ENCODE data around the gene PPA2.
"Not testable (repeated sequence)": the region's sequence is repeated elsewhere in the genome, so short reads cannot be mapped to it uniquely, and the experiment has no call there.

The PPA2 gene

DNA sequence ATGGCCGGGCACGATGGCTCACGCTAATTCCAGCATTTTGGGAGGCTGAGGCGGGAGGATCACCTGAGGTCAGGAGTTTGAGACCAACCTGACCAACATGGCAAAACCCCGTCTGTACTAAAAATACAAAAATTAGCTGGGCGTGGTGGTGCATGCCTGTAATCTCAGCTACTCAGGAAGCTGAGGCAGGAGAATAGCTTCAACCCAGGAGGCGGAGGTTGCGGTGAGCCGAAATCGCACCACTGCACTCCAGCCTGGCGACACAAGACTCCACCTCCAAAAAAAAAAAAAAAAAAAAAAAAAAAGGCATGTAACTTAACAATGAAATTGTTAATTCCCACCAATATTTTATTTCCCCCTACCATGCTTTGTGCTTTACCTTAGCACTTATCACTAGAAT lies 15.3 kb downstream of the PPA2 start:
- DNase-seq (ENCODE audit: low spot score), result not testable (repeated sequence)

DNA sequence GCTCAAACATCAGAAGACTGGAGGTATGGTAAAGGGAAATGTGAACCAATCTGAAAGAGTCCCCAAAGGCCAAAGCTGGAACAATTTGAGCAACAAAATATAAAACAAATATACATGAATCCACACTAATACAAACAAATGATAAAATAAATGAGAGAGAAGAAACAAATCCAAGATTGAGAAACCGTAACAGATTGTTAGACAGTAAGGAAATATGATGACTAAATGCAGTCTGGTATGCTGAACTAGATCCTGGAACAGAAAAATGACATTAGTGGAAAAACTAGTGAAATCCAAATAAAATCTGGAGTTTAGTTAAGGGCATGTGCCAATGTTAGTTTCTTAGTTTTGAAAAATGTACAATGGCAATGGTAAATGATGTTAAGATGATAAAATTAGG lies 15.9 kb downstream of the PPA2 start:
- peak; percentile 34 for DNase-seq (ENCODE audit: low spot score)

DNA sequence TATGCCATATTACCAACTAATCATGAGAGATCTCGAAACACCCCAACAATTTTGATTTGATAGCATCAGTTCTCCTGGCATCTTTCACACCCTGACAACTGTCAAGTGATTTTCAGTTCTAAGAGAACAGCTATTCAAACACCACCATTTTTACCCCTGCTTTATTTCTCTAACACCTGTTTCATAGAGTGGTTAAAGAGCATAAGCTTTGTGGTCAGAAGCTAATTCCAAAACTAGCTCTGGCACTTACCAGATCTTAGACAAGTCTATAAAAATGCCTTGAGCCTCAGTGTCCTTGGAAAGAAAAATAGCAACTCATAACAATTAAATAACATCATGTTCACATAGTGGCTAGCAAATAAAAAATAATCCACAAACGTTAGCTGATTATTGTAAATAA lies 17.9 kb downstream of the PPA2 start:
- DNase-seq (ENCODE audit: low spot score), result no peak

DNA sequence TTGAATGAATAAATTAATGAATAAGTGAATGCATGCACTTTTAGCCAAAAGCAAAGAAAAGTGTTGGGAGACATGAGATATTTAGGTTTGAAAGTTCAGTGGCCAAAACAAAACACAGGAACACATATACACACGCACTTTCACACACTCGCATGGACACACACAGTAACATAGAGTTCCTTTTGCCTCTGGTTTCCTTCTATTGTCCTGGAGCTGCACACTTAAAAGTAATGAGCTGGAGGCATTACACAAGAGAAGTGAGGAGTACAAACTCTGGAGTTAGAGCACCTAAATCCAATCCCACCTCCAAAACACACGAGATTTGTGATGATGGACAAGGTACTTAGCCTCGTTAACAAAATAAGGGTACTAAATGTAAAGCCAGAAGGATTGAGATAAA lies 18.7 kb downstream of the PPA2 start:
- DNase-seq (ENCODE audit: low spot score), result no peak

DNA sequence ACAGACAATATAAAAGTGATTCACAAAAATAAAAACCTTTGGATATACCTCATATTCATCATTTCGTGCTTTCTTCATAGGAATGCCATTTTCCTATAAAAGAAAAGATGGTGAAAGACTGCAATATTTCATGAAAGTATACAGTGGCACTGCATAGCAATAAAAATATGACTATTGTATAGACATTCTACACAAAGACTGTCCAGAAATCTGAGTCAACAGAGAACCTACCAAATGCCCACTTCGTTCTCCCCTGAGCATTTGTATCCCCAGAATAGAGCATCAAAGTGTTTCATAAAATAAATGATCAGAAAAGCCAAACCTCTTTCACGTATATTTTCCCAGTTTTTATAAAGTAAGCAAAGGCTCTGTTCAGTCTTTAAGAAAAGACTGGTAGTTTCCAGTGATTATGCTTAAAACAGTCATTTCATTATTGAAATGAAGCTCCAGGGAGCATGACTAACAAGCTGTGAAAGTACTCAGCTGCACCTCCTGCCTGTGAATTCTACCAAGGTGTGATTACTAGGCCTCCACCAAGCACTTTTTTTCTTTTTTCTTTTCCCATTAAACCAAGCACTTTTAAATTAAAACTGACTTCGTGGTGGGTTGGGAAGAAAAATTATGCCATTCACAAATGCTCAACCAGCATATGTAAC lies 20.2 kb downstream of the PPA2 start:
- DNase-seq (ENCODE audit: low spot score), result no peak

GRCh38 chr4:105451346-105451745 lies 22.5 kb downstream of the PPA2 start:
- no peak for DNase-seq (ENCODE audit: low spot score)

DNA sequence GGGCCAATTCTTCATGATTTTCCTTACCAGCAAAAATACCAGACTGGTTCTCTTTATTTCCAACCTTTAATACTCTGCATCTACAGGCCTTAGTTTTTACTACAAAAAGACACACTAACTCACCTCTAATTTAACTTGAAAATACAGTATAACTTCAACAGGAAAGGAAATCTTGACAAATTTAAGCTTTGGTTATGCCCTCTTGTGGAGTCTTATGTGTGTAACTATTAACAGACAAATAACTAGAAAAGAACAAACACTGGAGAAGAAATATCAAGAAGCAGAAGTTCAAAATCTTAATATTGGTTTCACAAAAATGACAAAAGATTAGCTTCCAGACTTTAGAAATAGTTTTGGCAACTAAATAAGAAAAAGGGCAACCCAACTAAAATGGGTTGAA lies 33.0 kb downstream of the PPA2 start:
- no peak for DNase-seq (ENCODE audit: low spot score)

DNA sequence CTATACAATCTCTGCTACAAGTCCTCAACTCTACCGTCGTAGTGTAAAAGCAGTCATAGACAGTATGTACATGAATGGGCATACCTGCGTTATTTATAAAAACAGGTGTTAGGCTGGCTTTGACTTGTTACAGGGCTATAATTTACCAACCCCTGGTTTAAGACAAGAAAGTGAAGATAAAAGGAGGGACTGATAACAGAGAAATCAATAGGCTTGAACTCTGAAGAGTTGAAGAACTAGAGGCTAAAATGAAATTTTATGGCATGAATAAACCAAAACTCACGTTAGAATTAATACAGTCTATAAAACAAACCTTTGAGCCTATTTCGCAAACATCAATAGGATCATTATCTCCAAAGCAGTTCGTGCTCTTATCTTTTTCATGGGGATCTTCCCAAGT lies 36.2 kb downstream of the PPA2 start:
- DNase-seq (ENCODE audit: low spot score), result no peak

GRCh38 chr4:105436414-105436813 lies 37.4 kb downstream of the PPA2 start:
- DNase-seq (ENCODE audit: low spot score), result no peak

DNA sequence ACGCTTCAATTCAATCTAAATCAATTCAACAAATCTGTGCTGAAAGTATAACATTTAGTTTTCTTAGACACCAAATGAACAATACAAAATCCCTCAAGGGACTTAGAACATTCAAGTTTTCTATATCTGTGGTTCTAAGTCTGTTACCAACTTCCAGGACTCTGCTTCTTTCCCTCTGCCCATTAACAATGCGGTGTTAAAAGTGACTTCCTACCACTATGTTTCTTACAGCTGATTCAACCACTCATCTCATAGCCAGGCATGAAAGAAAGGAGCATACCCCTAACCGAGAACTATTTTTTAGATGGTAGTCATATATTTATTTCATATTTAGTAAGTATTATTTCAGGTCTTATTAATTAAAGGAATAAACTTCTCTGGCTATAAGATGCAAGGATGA lies 38.9 kb downstream of the PPA2 start:
- no peak for DNase-seq (ENCODE audit: low spot score)

- DNase-seq (ENCODE audit: low spot score), result no peak
Observed at GRCh38 chr4:105433421-105433820, 40.4 kb downstream of the PPA2 start.

GRCh38 chr4:105432438-105432837 lies 41.4 kb downstream of the PPA2 start:
- no peak for DNase-seq (ENCODE audit: low spot score)

- DNase-seq (ENCODE audit: low spot score), result no peak
Observed at GRCh38 chr4:105430811-105431210, 43.1 kb downstream of the PPA2 start.

DNA sequence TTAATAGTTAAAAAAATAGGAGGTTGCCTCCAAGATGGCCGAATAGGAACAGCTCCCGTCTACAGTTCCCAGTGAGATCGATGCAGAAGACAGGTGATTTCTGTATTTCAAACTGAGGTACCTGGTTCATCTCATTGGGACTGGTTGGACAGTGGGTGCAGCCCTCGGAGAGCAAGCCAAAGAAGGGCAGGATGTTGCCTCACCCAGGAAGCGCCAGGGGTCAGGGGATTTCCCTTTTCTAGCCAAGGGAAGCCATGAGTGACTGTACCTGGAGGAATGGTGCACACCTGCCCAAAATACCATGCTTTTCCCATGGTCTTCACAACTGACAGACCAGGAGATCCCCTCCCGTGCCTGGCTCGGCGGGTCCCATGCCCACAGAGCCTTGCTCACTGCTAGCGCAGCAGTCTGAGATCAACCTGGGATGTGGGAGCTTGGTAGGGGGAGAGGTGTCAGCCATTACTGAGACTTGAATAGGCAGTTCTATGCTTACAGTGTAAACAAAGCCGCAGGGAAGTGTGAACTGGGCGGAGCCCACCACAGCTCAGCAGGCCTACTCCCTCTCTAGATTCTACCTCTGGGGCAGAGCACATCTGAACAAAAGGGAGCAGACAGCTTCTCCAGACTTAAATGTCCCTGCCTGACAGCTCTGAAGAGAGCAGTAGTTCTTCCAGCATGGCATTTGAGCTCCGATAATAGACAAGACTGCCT lies 47.5 kb downstream of the PPA2 start:
- DNase-seq (ENCODE audit: low spot score), result no peak

- DNase-seq (ENCODE audit: low spot score), result no peak
Observed at GRCh38 chr4:105422207-105422920, 51.5 kb downstream of the PPA2 start.

DNA sequence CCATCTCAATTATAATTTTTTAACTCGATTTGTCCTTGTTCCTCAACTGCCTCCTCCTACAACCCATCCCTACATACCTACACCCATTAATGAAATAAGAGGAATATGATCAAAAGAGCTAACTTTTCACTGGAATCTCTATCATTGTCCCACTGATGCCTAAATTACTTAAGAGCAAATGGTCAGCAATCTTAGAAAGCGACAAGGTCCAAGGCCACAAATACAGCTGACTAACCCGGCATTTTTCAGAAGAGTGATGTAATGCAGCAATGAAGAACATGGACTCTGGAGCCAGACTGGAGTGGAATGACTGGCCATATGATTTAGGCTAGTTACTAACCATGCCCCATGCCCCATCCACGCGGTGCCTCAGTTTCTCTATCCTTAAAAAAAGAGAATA lies 56.2 kb downstream of the PPA2 start:
- DNase-seq (ENCODE audit: low spot score), result no peak

- DNase-seq (ENCODE audit: low spot score), result no peak
Observed at GRCh38 chr4:105415281-105415744, 58.5 kb downstream of the PPA2 start.

DNA sequence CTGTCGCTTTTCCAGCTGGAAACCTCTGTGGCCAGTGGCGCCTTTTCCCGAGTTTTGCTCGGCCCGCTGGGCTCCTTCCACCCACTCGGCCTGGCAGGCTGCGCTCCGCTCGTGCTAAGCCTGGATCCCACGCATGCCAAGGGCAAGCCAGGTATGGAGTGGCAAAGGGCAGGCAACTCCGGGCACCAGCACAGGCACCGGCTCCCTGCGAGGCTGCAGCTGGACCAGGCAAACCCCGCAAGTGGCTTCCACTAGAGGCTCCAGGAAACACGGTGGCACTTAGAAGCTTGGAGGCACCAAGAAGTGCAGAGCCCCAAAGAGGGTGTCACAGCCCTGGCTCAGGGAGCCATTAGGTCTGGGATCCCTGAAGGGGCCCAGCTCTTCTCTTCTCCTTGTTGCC lies 59.5 kb downstream of the PPA2 start:
- DNase-seq (ENCODE audit: low spot score), result no peak

GRCh38 chr4:105409135-105409534 lies 64.7 kb downstream of the PPA2 start:
- not testable (repeated sequence) for DNase-seq (ENCODE audit: low spot score)

DNA sequence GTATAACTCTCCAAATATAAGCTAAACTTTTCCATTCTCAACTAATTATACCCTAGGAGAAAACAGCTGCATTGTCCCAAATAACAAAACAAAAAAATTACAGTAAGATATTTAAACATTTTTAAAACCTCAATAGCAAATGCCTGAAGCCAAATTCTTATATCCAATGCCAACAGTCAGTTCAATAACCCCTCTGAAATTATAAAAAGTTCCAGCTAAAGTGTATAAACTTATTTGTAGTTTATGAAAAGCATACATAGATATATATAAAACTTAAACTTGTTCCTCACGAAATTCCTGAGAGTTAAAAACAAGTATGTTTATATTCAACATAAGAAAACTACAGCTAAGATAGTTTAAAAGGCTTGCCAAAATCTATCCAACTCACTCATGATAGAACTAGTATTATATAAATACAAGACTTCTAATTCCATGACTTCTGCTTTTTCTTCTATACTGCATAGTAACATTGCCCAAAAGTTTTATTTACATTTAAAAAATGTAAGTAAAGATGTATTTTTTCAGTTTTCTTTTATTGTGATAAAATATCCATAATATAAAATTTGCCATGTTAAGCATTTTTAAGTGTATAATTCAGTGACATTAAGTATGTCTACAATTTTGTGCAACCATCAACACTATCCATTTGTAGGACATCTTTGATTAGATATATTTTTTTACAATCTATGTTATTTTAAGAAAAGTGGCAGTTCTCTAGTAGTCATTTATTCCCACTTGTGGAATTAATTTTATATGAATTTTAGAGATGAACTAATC lies 72.8 kb downstream of the PPA2 start:
- DNase-seq (ENCODE audit: low spot score), result no peak

GRCh38 chr4:105399532-105400161 lies 74.2 kb downstream of the PPA2 start:
- DNase-seq (ENCODE audit: low spot score), result peak; percentile 66

- no peak for DNase-seq (ENCODE audit: low spot score)
Observed at GRCh38 chr4:105392858-105393257, 81.0 kb downstream of the PPA2 start.

Data from GM03348 (cell line).